ENCODE measurements around the gene IRAK1BP1. TPM values are rescaled to one million over a fixed set of nuclear protein-coding genes. Genes with fewer than 3 reads are reported as not detected.

Gene IRAK1BP1
- total and polyA plus RNA-seq, 4 donors: 1.5 to 18.9 (median 5.1) TPM

- WGBS, 2 donors: 70 to 88% methylated on average over 2 of the region's 2 CpGs
- H3K27ac ChIP-seq (ENCODE audit: low read depth in 1 of 2, low read length in 1 of 2): no peak overlapping the region
- peaks cover 0 to 8% (median 1%) of the 10 kb centered on the region in 4 donors for H3K36me3 ChIP-seq (ENCODE audit: control insufficient read depth in 4 of 4, insufficient read depth in 4 of 4, low read length in 4 of 4)
- H3K27me3 ChIP-seq (ENCODE audit: control insufficient read depth in 3 of 3, insufficient read depth in 3 of 3, low read length in 2 of 3): no peaks in the 10 kb centered on the region
- DNase-seq (no peak), ATAC-seq (ENCODE audit: insufficient read depth, low FRiP score) (no peak)
- no peak for TF ChIP-seq CTCF (IDR thresholded peaks at IDR 0.05; ENCODE audit: control extremely low read depth, extremely low read depth)
- H3K9ac ChIP-seq (ENCODE audit: insufficient read depth in 1 of 2, low read length in 2 of 2): no peak overlapping the region
- no peaks in the 10 kb centered on the region for H3K9me3 ChIP-seq (ENCODE audit: control insufficient read depth in 4 of 4, insufficient read depth in 3 of 4, low read length in 3 of 4)
- H3K4me3 ChIP-seq: no peak overlapping the region
- H3K4me1 ChIP-seq (ENCODE audit: control insufficient read depth in 5 of 5, insufficient read depth in 5 of 5, low read length in 5 of 5): no peaks in the 10 kb centered on the region
These were observed 28.9 kb downstream of the IRAK1BP1 start for GRCh38 chr6:78896227-78896626.

GRCh38 chr6:78908621-78909020, 41.3 kb downstream of the IRAK1BP1 start:
- H3K36me3 ChIP-seq (ENCODE audit: control insufficient read depth in 4 of 4, insufficient read depth in 4 of 4, low read length in 4 of 4): no peaks in the 10 kb centered on the region
- no peak overlapping the region for H3K4me3 ChIP-seq
- peaks cover 0 to 4% (median 0%) of the 10 kb centered on the region in 4 donors for H3K9me3 ChIP-seq (ENCODE audit: control insufficient read depth in 4 of 4, insufficient read depth in 3 of 4, low read length in 3 of 4)
- ATAC-seq (ENCODE audit: insufficient read depth, low FRiP score) (no peak), DNase-seq (no peak)
- no peak for TF ChIP-seq CTCF (IDR thresholded peaks at IDR 0.05; ENCODE audit: control extremely low read depth, extremely low read depth)
- H3K9ac ChIP-seq (ENCODE audit: insufficient read depth in 1 of 2, low read length in 2 of 2): no peak overlapping the region
- H3K27ac ChIP-seq (ENCODE audit: low read depth in 1 of 2, low read length in 1 of 2): no peak overlapping the region
- no peaks in the 10 kb centered on the region for H3K27me3 ChIP-seq (ENCODE audit: control insufficient read depth in 3 of 3, insufficient read depth in 3 of 3, low read length in 2 of 3)
- H3K4me1 ChIP-seq (ENCODE audit: control insufficient read depth in 5 of 5, insufficient read depth in 5 of 5, low read length in 5 of 5): peaks cover 0 to 6% (median 4%) of the 10 kb centered on the region in 5 donors
- WGBS, 2 donors: 90 to 91% methylated on average over 2 of the region's 2 CpGs

- Histone ChIP-seq H3K27ac (ENCODE audit: low read depth in 1 of 2, low read length in 1 of 2) (no peak overlapping the region), H3K9me3 (ENCODE audit: control insufficient read depth in 4 of 4, insufficient read depth in 3 of 4, low read length in 3 of 4) (peaks cover 0 to 4% (median 0%) of the 10 kb centered on the region in 4 donors), H3K27me3 (ENCODE audit: control insufficient read depth in 3 of 3, insufficient read depth in 3 of 3, low read length in 2 of 3) (no peaks in the 10 kb centered on the region), H3K4me1 (ENCODE audit: control insufficient read depth in 5 of 5, insufficient read depth in 5 of 5, low read length in 5 of 5) (peaks cover 0 to 6% (median 4%) of the 10 kb centered on the region in 5 donors), H3K9ac (ENCODE audit: insufficient read depth in 1 of 2, low read length in 2 of 2) (no peak overlapping the region), H3K4me3 (no peak overlapping the region), H3K36me3 (ENCODE audit: control insufficient read depth in 4 of 4, insufficient read depth in 4 of 4, low read length in 4 of 4) (no peaks in the 10 kb centered on the region)
- DNase-seq (peak in 2 of 3 donors; percentile 29 to 55), ATAC-seq (ENCODE audit: insufficient read depth, low FRiP score) (no peak)
- no peak for TF ChIP-seq CTCF (IDR thresholded peaks at IDR 0.05; ENCODE audit: control extremely low read depth, extremely low read depth)
- WGBS, 2 donors: 32 to 43% methylated on average over 3 of the region's 3 CpGs
These were observed 42.0 kb downstream of the IRAK1BP1 start for GRCh38 chr6:78909391-78909790.

GRCh38 chr6:78910010-78910409, 42.7 kb downstream of the IRAK1BP1 start:
- TF ChIP-seq CTCF (IDR thresholded peaks at IDR 0.05; ENCODE audit: control extremely low read depth, extremely low read depth): no peak
- peaks cover 0 to 4% (median 0%) of the 10 kb centered on the region in 4 donors for H3K9me3 ChIP-seq (ENCODE audit: control insufficient read depth in 4 of 4, insufficient read depth in 3 of 4, low read length in 3 of 4)
- ATAC-seq (ENCODE audit: insufficient read depth, low FRiP score) (no peak), DNase-seq (no peak)
- H3K4me3 ChIP-seq: no peak overlapping the region
- H3K4me1 ChIP-seq (ENCODE audit: control insufficient read depth in 5 of 5, insufficient read depth in 5 of 5, low read length in 5 of 5): peaks cover 0 to 6% (median 4%) of the 10 kb centered on the region in 5 donors
- no peak overlapping the region for H3K27ac ChIP-seq (ENCODE audit: low read depth in 1 of 2, low read length in 1 of 2)
- H3K27me3 ChIP-seq (ENCODE audit: control insufficient read depth in 3 of 3, insufficient read depth in 3 of 3, low read length in 2 of 3): no peaks in the 10 kb centered on the region
- no peaks in the 10 kb centered on the region for H3K36me3 ChIP-seq (ENCODE audit: control insufficient read depth in 4 of 4, insufficient read depth in 4 of 4, low read length in 4 of 4)
- no peak overlapping the region for H3K9ac ChIP-seq (ENCODE audit: insufficient read depth in 1 of 2, low read length in 2 of 2)
- WGBS, 2 donors: 71 to 83% methylated on average over 10 of the region's 10 CpGs

Data from lung (tissue), 12 donors.